DOHH2 (cell line): Measurements from ENCODE around the gene OPN1SW.

ENCODE experiments used
- CTCF ChIP-seq: fragments of 200-600 bp; sonication (generic); IDR thresholded peaks from one replicate; pipeline ENCODE4 v1.5.1; 2014; ENCODE audit warnings: antibody characterized with exemption, mild to moderate bottlenecking, low read depth, low read length; ENCODE audit not compliant: poor library complexity, severe bottlenecking
- EZH2phosphoT487 ChIP-seq: fragments of 200-600 bp; sonication (generic); IDR thresholded peaks from 2 replicates; pipeline ENCODE4 v1.6.1; 2017; ENCODE audit warnings: borderline replicate concordance, mild to moderate bottlenecking, antibody characterized with exemption, low read length, moderate library complexity, mixed read lengths

GRCh38 chr7:128821724-128822123 is 46.1 kb upstream of the OPN1SW start:
- TF ChIP-seq CTCF (no peak), EZH2phosphoT487 (no peak)
